ENCODE results near the gene BRD9.
"Not testable (repeated sequence)": the region's sequence is repeated elsewhere in the genome, so short reads cannot be mapped to it uniquely, and the experiment has no call there.

Gene BRD9

DNA sequence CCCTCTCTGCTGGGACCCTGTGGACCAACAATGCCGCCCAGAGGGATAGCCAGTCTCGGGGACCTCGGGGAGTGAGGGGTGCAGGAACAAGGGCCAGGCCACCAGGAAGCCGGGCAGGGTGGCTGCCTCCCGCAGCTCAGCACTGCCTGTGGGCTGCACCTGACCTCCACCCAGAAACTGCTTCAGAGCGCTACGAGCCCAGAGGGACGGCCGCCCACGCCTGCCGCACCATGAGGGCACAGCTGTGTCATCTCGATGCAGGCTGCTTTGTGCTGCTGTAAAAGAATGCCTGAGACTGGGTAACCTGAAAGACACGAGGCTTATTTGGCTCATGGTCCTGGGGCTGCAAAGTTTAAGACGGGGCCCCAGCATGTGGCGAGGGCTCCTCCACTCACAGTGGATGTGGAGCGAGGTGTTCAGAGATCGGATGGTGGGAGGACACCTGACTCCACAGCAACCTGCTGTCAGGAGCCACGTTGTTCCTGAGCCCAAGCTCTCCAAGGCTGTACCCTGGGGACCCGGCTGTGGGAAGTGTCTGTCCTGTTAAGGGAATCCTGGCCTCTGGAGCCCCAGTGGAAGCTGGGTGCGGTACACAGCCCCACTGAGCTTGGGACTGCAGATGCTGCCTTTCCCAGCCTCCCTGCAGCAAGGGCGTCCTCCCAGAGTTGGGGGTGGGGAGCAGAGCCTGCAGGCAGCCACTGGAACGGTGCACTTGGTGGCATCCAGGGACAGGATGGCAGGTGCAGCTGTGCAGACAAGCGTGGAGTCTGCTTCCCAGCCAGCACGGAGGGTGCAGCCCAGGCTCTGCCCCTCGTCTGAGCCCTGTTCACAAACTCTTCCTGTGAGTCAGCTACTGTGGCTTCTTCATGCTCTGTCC, 30.0 kb downstream of the BRD9 start:
- H3K27ac Mint-ChIP-seq, result no peak overlapping the region
- peaks cover 7% of the 10 kb centered on the region for H3K36me3 Mint-ChIP-seq
- H3K9me3 Mint-ChIP-seq, result no peaks in the 10 kb centered on the region

DNA sequence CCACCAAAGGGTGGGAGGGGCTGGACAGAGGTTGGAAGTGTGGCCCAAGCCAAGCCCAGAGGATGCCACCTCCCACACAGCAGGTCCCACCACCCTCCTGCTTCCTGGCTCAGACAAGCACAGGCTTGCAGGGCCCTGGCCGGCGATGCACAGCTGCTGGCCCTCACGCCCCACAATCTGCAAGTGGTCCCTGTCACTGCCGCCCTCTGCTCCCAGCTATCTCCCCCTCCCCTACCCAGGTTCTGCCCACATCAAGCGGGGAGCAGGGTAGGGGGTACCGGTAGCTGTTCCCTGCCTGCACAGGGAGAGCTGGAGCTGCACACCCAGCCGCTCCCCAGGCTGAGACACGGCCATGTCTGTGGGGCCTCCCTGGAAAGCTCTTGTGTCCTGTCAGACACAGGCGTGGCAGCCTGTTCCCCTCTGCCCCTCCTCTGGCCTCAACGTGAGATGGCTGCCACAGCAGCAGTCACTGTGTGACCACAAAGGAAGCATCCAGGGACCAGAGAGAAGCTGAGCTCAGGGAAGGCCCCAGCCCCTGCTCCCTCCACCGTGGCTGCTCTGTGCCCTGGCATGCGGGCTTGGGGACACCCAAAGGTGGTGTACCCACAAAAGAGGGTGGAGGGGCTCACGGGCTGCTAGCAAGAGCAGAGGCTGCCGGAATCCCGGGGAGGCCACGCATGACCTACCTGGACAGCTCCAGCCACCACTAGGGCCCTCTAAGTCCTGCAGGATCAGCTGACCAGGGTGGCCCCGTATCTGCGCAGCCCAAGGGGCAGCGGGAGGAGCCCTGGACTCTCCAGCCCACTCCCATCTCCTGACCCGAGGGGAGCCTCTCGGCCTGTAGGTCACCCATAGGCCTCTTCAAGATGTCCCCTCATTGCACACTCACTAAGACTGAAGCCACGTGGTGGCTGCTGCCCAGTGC, 30.9 kb downstream of the BRD9 start:
- Mint-ChIP-seq H3K27ac (no peak overlapping the region), H3K4me1 (no peaks in the 10 kb centered on the region), H3K27me3 (no peaks in the 10 kb centered on the region), H3K36me3 (peaks cover 7% of the 10 kb centered on the region), H3K9me3 (no peaks in the 10 kb centered on the region), H3K4me3 (no peak overlapping the region)

More for the DNA sequence above, 30.0 kb downstream of the BRD9 start:
- Mint-ChIP-seq H3K27me3 (no peaks in the 10 kb centered on the region), H3K4me1 (no peaks in the 10 kb centered on the region), H3K4me3 (no peak overlapping the region)

DNA sequence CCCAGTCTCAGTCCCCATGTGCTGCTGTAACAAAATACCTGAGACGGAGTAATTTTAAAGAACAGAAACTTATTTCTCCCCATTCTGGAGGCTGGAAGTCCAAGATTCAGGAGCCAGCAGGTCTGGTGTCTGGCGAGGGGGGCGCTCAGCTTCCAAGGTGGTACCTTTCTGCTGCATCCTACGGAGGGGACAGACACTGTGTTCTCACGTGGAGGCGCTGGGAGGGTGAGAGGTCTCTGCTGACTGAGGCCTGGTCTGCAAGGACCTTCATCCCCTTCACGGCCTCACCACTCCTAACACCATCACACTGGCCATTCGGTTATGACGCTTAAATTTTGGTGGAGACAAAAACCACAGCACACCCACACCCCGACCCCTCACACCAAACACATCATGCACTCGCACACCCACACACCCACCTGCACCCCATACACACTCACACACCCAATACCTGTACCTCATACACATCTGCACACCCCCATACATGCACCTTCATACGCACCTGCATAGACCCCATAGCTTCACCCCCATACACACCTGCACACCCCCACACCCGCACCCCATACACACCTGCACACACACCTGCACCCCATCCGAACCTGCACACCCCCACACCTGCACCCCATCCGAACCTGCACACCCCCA, 32.0 kb downstream of the BRD9 start:
- Mint-ChIP-seq H3K36me3 (peaks cover 2% of the 10 kb centered on the region), H3K4me1 (no peaks in the 10 kb centered on the region), H3K9me3 (no peaks in the 10 kb centered on the region), H3K27ac (no peak overlapping the region), H3K27me3 (no peaks in the 10 kb centered on the region), H3K4me3 (no peak overlapping the region)

DNA sequence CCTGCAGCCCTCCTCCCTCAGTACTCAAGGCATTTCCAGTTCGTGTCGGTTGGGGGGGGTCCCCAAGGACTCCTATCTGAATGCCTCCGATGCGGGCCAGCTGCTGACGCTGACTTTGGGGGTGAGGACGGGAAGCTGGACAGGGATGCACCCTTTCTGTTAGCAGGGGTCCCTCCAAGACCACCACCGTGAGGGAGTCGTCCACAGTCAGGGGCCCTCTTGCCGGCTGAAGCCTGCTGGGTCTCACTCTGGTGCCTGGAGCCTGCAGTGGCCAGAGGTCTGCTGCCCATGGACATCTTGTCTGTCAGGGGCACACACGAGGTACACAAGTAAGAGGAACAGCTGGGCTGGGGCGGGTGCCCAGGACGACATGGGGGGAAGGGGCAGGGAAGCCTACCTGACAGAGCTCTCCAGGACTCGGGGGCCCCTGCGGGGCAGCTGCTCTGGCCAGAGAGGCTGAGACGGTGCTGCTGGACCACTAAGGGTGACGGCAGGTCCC, 32.8 kb downstream of the BRD9 start:
- no peaks in the 10 kb centered on the region for H3K4me1 Mint-ChIP-seq
- no peak overlapping the region for H3K4me3 Mint-ChIP-seq
- no peaks in the 10 kb centered on the region for H3K9me3 Mint-ChIP-seq
- H3K27me3 Mint-ChIP-seq, result no peaks in the 10 kb centered on the region
- H3K27ac Mint-ChIP-seq, result no peak overlapping the region
- H3K36me3 Mint-ChIP-seq, result no peaks in the 10 kb centered on the region

DNA sequence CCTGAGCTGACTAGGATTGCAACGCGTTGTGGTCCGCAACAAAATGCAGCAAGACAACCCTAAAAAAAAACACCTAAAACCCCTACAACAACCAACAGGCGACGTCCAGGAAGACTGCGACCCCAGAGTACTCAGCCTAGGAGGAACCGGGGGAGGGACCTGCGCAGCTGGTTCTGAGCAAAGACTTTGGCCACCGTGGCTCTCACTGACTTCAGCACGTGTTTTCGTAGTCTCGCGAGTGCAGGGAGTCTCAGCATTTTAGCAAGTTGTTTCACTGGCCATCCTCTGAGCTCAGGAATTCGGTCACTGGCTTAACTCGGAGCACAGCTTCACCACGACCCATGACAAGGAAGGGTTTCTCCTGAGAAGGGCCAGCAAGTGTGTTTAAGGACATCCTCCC, 33.2 kb downstream of the BRD9 start:
- H3K4me1 Mint-ChIP-seq, result no peaks in the 10 kb centered on the region
- H3K36me3 Mint-ChIP-seq, result no peaks in the 10 kb centered on the region
- no peak overlapping the region for H3K27ac Mint-ChIP-seq
- H3K4me3 Mint-ChIP-seq, result no peak overlapping the region
- no peaks in the 10 kb centered on the region for H3K9me3 Mint-ChIP-seq
- no peaks in the 10 kb centered on the region for H3K27me3 Mint-ChIP-seq

DNA sequence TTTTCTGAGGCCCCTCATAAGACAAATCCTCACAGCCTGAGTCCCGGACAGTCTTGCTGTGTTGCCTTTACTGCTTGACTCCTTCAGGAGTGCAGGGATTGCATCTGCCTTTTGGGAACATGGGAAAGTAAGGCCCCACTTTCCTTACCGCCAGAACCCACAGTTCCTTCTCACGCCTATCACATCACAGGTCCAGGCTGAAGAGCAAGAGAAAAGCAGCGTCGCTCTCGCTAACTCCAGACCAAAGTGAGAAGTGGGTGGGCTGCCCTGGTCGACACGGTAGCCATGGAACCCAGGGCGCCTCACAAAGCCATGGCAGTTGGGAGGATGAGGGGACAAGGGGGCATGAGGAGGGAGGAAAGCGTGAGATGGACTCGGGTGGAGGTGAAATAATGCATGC, 33.9 kb downstream of the BRD9 start:
- no peaks in the 10 kb centered on the region for H3K27me3 Mint-ChIP-seq
- no peak overlapping the region for H3K27ac Mint-ChIP-seq
- no peaks in the 10 kb centered on the region for H3K9me3 Mint-ChIP-seq
- no peaks in the 10 kb centered on the region for H3K36me3 Mint-ChIP-seq
- no peaks in the 10 kb centered on the region for H3K4me1 Mint-ChIP-seq
- H3K4me3 Mint-ChIP-seq, result no peak overlapping the region

DNA sequence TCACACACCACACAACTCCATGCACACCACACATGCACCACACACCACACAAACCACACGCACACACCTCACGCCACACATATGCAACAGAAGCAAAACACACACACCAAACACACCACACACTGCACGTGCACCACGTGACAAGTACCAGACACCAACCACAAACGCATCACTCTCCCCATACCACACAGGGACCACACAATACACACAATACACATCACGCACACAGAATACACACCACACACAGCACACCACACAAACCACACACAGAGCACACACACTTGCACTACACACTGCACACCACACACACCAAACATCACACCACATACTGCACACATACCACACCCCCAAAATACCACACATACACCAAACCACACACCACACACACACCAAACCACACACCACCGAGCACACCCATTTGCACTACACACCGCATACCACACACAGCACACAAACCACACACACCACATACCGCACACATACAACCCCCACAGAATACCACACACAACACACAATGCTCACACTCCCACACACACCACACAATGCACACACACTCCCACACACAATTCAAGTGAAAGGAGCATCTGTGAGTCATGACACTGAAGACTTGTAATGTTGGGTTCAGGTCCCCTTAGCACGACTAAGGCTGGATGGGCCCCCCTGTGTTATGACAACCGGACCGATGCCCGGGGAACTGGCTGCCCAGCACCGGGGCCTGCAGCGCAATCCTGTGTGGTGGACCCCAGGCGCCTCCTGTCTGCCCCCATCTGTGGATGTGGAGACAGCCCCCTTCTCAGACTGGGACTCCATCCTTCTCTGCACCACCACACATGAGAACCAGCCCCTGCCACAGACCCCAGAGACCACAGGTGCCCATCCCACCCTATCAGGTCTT, 35.8 kb downstream of the BRD9 start:
- H3K27ac Mint-ChIP-seq, result no peak overlapping the region
- no peaks in the 10 kb centered on the region for H3K4me1 Mint-ChIP-seq
- H3K9me3 Mint-ChIP-seq, result no peaks in the 10 kb centered on the region
- no peak overlapping the region for H3K4me3 Mint-ChIP-seq
- no peaks in the 10 kb centered on the region for H3K36me3 Mint-ChIP-seq
- peaks cover 2% of the 10 kb centered on the region for H3K27me3 Mint-ChIP-seq

DNA sequence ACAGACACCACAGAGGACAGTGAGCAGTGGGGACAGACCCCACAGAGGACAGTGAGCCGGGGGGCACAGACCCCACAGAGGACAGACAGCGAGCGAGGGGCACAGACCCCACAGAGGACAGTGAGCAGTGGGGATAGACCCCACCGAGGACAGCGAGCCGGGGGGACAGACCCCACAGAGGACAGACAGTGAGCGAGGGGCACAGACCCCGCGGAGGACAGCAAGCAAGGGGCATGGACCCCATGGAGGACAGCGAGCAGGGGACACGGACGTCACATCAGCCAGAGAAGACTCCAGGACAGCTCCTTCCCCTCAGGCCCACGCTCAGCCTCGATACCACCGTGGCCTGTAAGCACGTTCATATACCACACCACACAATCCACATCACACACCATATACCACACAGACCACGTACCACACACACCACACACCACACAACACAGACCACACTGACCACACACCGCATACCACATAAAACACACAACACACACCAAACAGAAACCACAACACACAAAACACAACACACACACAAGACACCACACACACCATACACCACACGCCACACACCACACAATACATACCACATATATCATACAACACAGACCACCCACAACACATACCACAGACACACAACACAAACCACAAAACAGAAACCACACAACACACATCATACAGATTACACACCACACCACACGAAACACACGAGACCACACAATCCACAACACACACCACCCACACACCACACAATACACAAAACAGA, 36.6 kb downstream of the BRD9 start:
- no peaks in the 10 kb centered on the region for H3K36me3 Mint-ChIP-seq
- H3K27me3 Mint-ChIP-seq, result peaks cover 2% of the 10 kb centered on the region
- no peaks in the 10 kb centered on the region for H3K9me3 Mint-ChIP-seq
- H3K4me1 Mint-ChIP-seq, result no peaks in the 10 kb centered on the region
- no peak overlapping the region for H3K27ac Mint-ChIP-seq
- H3K4me3 Mint-ChIP-seq, result no peak overlapping the region

DNA sequence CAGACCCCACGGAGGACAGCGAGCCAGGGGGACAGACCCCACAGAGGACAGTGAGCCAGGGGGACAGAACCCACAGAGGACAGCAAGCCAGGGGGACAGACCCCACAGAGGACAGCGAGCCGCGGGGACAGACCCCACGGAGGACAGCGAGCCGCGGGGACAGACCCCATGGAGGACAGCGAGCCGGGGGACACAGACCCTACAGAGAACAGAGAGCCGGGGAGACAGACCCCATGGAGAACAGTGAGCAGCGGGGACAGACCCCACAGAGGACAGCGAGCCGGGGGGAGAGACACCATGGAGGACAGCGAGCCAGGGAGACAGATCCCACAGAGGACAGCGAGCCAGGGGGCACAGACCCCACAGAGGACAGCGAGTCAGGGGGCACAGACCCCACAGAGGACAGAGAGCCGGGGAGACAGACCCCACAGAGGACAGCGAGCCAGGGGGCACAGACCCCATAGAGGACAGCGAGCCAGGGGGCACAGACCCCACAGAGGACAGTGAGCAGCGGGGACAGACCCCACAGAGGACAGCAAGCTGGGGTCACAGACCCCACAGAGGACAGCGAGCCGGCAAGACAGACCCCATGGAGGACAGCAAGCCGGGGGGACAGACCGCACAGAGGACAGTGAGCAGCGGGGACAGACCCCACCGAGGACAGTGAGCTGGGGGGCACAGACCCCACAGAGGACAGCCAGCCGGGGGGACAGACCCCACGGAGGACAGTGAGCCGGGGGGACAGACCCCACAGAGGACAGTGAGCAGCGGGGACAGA, 37.4 kb downstream of the BRD9 start:
- Mint-ChIP-seq H3K9me3 (no peaks in the 10 kb centered on the region), H3K27ac (no peak overlapping the region), H3K4me3 (no peak overlapping the region), H3K4me1 (no peaks in the 10 kb centered on the region), H3K27me3 (peaks cover 2% of the 10 kb centered on the region), H3K36me3 (no peaks in the 10 kb centered on the region)

DNA sequence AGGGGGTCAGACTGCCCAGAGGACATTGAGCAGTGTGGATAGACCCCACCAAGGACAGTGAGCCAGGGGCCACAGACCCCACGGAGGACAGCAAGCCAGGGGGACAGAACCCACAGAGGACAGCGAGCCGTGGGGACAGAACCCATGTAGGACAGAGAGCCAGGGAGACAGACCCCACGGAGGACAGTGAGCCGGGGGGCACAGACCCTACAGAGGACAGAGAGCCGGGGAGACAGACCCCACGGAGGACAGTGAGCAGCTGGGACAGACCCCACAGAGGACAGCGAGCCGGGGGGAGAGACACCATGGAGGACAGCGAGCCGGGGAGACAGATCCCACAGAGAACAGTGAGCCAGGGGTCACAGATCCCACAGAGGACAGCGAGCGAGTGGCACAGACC, 38.4 kb downstream of the BRD9 start:
- Mint-ChIP-seq H3K27ac (no peak overlapping the region), H3K27me3 (peaks cover 2% of the 10 kb centered on the region), H3K4me1 (no peaks in the 10 kb centered on the region), H3K4me3 (no peak overlapping the region), H3K9me3 (no peaks in the 10 kb centered on the region), H3K36me3 (no peaks in the 10 kb centered on the region)

DNA sequence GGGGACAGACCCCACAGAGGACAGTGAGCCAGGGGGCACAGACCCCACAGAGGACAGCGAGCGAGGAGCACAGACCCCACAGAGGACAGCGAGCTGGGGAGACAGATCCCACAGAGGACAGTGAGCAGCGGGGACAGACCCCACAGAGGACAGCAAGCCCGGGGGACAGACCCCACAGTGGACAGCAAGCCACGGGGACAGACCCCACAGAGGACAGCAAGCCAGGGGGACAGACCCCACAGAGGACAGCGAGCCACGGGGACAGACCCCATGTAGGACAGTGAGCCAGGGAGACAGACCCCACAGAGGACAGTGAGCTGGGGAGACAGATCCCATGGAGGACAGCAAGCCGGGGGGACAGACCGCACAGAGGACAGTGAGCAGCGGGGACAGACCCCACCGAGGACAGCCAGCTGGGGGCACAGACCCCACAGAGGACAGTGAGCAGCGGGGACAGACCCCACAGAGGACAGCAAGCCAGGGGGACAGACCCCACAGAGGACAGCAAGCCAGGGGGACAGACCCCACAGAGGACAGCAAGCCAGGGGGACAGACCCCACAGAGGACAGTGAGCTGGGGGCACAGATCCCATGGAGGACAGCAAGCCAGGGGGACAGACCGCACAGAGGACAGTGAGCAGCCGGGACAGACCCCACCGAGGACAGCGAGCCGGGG, 39.0 kb downstream of the BRD9 start:
- not testable (repeated sequence) for H3K27ac Mint-ChIP-seq, H3K27me3 Mint-ChIP-seq, H3K4me1 Mint-ChIP-seq, H3K36me3 Mint-ChIP-seq, H3K4me3 Mint-ChIP-seq, H3K9me3 Mint-ChIP-seq

DNA sequence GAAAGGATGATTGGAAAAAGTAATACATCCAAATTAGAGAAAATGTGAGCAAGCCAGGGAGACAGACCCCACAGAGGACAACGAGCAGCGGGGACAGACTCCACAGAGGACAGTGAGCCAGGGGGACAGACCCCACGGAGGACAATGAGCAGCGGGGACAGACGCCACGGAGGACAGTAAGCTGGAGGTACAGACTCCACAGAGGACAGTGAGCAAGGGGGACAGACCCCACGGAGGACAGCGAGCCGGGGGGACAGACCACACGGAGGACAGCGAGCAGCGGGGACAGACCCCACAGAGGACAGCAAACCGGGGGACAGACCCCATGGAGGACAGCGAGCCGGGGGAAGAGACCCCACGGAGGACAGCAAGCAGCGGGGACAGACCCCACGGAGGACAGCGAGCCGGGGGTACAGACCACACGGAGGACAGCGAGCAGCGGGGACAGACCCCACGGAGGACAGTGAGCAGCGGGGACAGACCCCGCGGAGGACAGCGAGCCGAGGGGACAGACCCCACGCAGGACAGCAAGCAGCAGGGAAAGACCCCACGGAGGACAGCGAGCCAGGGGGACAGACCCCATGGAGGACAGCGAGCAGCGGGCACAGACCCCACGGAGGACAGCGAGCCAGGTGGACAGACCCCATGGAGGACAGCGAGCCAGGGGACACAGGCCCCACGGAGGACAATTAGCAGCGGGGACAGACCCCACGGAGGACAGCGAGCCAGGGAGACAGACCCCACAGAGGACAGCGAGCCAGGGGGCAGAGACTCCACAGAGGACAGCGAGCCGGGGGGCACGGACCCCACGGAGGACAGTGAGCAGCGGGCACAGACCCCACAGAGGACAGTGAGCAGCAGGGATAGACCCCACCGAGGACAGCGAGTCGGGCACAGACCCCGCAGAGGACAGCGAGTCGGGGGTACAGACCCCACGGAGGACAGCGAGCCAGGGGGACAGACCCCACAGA, 39.9 kb downstream of the BRD9 start:
- Mint-ChIP-seq H3K4me3 (no peak overlapping the region), H3K27ac (no peak overlapping the region), H3K27me3 (peaks cover 2% of the 10 kb centered on the region), H3K36me3 (no peaks in the 10 kb centered on the region), H3K9me3 (no peaks in the 10 kb centered on the region), H3K4me1 (no peaks in the 10 kb centered on the region)

Measured in activated naive CD4-positive, alpha-beta T cell treated with anti-CD3 and anti-CD28 coated beads, Interleukin-2, amount 50 U/mL, for 24 hours (primary cell).